Panc1 (cell line): Measurements from ENCODE around the gene VDR. TPM values are rescaled to one million over a fixed set of nuclear protein-coding genes. Genes with fewer than 3 reads are reported as not detected.

ENCODE experiments used
- ATAC-seq: fragments of 200-7000 bp; cut with Tn5 transposase; 2 replicates; pipeline ENCODE4 v1.9.1; 2020; ENCODE audit warnings: mild to moderate bottlenecking, moderate library complexity
- BruUV-seq: library from RNA; stranded (reverse); fragments of 400-500 nt; replicated peaks from 2 replicates; lab custom pipeline; 2021; lab: Mats Ljungman, UMichigan
- CTCF ChIA-PET: fragments of 300-600 bp; sonication (Branson Sonifier 250); formaldehyde crosslinking; loops from one replicate; lab custom pipeline; 2022; ENCODE audit warnings: antibody characterized with exemption; lab: Charles Lee
- POLR2A ChIA-PET: fragments of 300-600 bp; sonication (Branson Sonifier 250); formaldehyde crosslinking; loops from one replicate; lab custom pipeline; 2022; ENCODE audit warnings: antibody characterized with exemption; lab: Charles Lee
- DNase-seq: peaks from one replicate; pipeline ENCODE4 v3.0.0-alpha.2; 2010; ENCODE audit warnings: low read depth, low spot score
- H3K27ac ChIP-seq: 2 replicates; pipeline ENCODE4 v1.5.1; 2011; ENCODE audit warnings: mild to moderate bottlenecking, low read length, inconsistent platforms
- H3K27me3 ChIP-seq: fragments of 200-500 bp; sonication (Bioruptor generic); 2 replicates; pipeline ENCODE4 v1.6.0; 2014; ENCODE audit warnings: low read length, inconsistent platforms; ENCODE audit not compliant: control insufficient read depth, insufficient read depth
- H3K36me3 ChIP-seq: fragments of 200-500 bp; sonication (Bioruptor generic); 2 replicates; pipeline ENCODE4 v1.5.1; 2014; ENCODE audit warnings: inconsistent platforms, mild to moderate bottlenecking, low read length, moderate library complexity; ENCODE audit not compliant: control insufficient read depth, insufficient read depth
- H3K4me1 ChIP-seq: 2 replicates; pipeline ENCODE4 v1.5.1; 2011; ENCODE audit warnings: inconsistent platforms, mild to moderate bottlenecking, low read length, moderate library complexity; ENCODE audit not compliant: control insufficient read depth, insufficient read depth
- H3K4me3 ChIP-seq, 2 experiments: 2 replicates each; pipeline ENCODE4 v1.5.1; 2011 to 2012; ENCODE audit warnings: low read depth in 2 of 2, low read length in 2 of 2, mild to moderate bottlenecking in 2 of 2, inconsistent platforms in 1 of 2, moderate library complexity in 1 of 2
- H3K9me3 ChIP-seq: fragments of 200-500 bp; sonication (Bioruptor generic); 2 replicates; pipeline ENCODE4 v1.5.1; 2014; ENCODE audit warnings: low read depth, mild to moderate bottlenecking, inconsistent platforms, low read length, moderate library complexity; ENCODE audit not compliant: control insufficient read depth, insufficient read depth
- CTCF ChIP-seq: fragments of 450-650 bp; IDR thresholded peaks from 2 replicates; pipeline ENCODE4 v1.5.1; 2017; ENCODE audit warnings: mild to moderate bottlenecking
- POLR2AphosphoS5 ChIP-seq: IDR thresholded peaks from 2 replicates; pipeline ENCODE4 v1.6.1; 2012; ENCODE audit warnings: mild to moderate bottlenecking, low read depth, low read length, moderate library complexity
- REST ChIP-seq, 2 experiments: IDR thresholded peaks; 2 replicates each; pipeline ENCODE4 v1.6.1; 2011 to 2012; ENCODE audit warnings: low read depth in 2 of 2, control low read depth in 1 of 2, low read length in 1 of 2, mild to moderate bottlenecking in 1 of 2, moderate library complexity in 1 of 2; ENCODE audit not compliant: insufficient read depth in 1 of 2
- SIN3A ChIP-seq: IDR thresholded peaks from 2 replicates; pipeline ENCODE4 v1.6.1; 2012; ENCODE audit warnings: low read depth, mild to moderate bottlenecking, low read length, moderate library complexity, borderline replicate concordance; ENCODE audit not compliant: insufficient read depth
- TCF7L2 ChIP-seq: IDR thresholded peaks from 2 replicates; pipeline ENCODE4 v1.6.1; 2011; ENCODE audit warnings: mild to moderate bottlenecking, low read depth, low read length, inconsistent platforms
- in situ Hi-C: cut with HindIII; loops from 2 replicates; pipeline ENCODE4 v1.10.0; 2016; ENCODE audit warnings: low sequenced_read_pairs, low pct_unique_long_range_greater_than_20kb
- intact Hi-C: fragments of 100-400 bp; cut with micrococcal nuclease; formaldehyde crosslinking; loops from one replicate; pipeline ENCODE4 v1.10.0; 2022; ENCODE audit not compliant: unreplicated experiment
- total RNA-seq: library from RNA; stranded (reverse); gene quantifications from one replicate; pipeline ENCODE4 v1.2.1, GENCODE V29; 2021; ENCODE audit not compliant: unreplicated experiment

Gene VDR
- total RNA-seq, 1 experiment from 2014 or later: 3.0 TPM

GRCh38 chr12:47849261-47849660, 55.5 kb downstream of the VDR start:
- in situ Hi-C loops: no loop called here
- ChIA-PET POLR2A (no interaction called here), CTCF (no interaction called here)
- H3K27me3 ChIP-seq: no peaks in the 10 kb centered on the region
- TF ChIP-seq SIN3A: no peak
- no peak for TF ChIP-seq REST (IDR thresholded peaks at IDR 0.05; ENCODE audit: insufficient read depth in 1 of 2, low read depth in 2 of 2, low read length in 1 of 2)
- TF ChIP-seq TCF7L2: no peak
- TF ChIP-seq POLR2AphosphoS5: no peak
- no peak overlapping the region for H3K4me3 ChIP-seq
- no peak for DNase-seq
- ATAC-seq: no peak
- H3K27ac ChIP-seq: no peak overlapping the region
- no TSS peak for BruUV-seq
- H3K36me3 ChIP-seq: no peaks in the 10 kb centered on the region
- no peaks in the 10 kb centered on the region for H3K9me3 ChIP-seq
- H3K4me1 ChIP-seq: no peaks in the 10 kb centered on the region
- intact Hi-C loops: no loop called here

- DNase-seq (no peak), ATAC-seq (no peak)
- H3K36me3 ChIP-seq: no peaks in the 10 kb centered on the region
- in situ Hi-C loops: no loop called here
- no peak overlapping the region for H3K27ac ChIP-seq
- H3K9me3 ChIP-seq: no peaks in the 10 kb centered on the region
- H3K27me3 ChIP-seq: no peaks in the 10 kb centered on the region
- BruUV-seq: no TSS peak
- no peak for TF ChIP-seq POLR2AphosphoS5
- no peak for TF ChIP-seq SIN3A
- no peak for TF ChIP-seq CTCF
- TF ChIP-seq REST (IDR thresholded peaks at IDR 0.05; ENCODE audit: insufficient read depth in 1 of 2, low read depth in 2 of 2, low read length in 1 of 2): no peak
- TF ChIP-seq TCF7L2: no peak
- ChIA-PET CTCF (interaction anchor here (0.7 kb wide), 1 partner anchor 85 kb away, joined by 14 read pairs; no protein-coding TSS in a partner anchor), POLR2A (no interaction called here)
- intact Hi-C loops: no loop called here
- no peaks in the 10 kb centered on the region for H3K4me1 ChIP-seq
- no peak overlapping the region for H3K4me3 ChIP-seq
Observed at GRCh38 chr12:47848853-47849252, 55.9 kb downstream of the VDR start.
